A673 (cell line): ENCODE measurements around the gene ALOX15.

Experiments
- CTCF ChIP-seq: fragments of 300-800, 200-600 bp; sonication (generic); conservative IDR thresholded peaks from 2 replicates; pipeline ENCODE4 v1.5.1; 2017; ENCODE audit warnings: low read depth, mild to moderate bottlenecking, antibody characterized with exemption, low read length, moderate library complexity, mixed read lengths
- EZH2 ChIP-seq: fragments of 200-600 bp; sonication (generic); IDR thresholded peaks from 2 replicates; pipeline ENCODE4 v1.6.1; 2017; ENCODE audit warnings: borderline replicate concordance, low read depth, mild to moderate bottlenecking, mixed read lengths, antibody characterized with exemption, low read length; ENCODE audit not compliant: poor library complexity, severe bottlenecking

- TF ChIP-seq CTCF, result no peak
- no peak for TF ChIP-seq EZH2
Observed at GRCh38 chr17:4602041-4602440, 39.4 kb downstream of the ALOX15 start.
